Measurements from ENCODE around the gene RBP5. TPM values are rescaled to one million over a fixed set of nuclear protein-coding genes. Genes with fewer than 3 reads are reported as not detected.

The RBP5 gene
- total and polyA plus RNA-seq, 10 of the 15 experiments (the other 5 are each of a cell fraction or from before 2014, with no cell fraction given): 0.11 to 1.1 (median 0.31) TPM; not detected in 4

DNA sequence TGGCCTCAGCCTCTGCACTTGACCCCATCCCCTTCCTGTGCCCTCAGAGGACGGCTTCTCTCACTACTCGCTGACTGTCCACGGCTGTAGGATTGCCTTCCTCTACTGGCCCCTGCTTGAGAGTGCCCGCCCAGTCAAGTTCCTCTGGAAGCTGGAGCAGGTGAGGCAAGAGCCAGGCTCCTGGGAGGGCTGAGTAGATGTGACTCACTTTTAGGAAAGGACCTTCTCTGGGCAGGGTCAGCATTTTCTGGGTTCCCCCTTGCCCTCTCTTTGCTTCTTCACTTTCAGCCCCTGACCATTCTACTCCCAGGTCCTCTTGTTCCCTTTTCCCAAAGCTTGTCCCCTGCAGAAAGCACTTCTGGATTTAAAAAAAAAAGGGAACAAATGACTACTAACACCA lies 9.2 kb upstream of the RBP5 start (continued):
- TF ChIP-seq, protein P1, sequence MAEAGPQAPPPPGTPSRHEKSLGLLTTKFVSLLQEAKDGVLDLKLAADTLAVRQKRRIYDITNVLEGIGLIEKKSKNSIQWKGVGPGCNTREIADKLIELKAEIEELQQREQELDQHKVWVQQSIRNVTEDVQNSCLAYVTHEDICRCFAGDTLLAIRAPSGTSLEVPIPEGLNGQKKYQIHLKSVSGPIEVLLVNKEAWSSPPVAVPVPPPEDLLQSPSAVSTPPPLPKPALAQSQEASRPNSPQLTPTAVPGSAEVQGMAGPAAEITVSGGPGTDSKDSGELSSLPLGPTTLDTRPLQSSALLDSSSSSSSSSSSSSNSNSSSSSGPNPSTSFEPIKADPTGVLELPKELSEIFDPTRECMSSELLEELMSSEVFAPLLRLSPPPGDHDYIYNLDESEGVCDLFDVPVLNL (IDR thresholded peaks at IDR 0.05; ENCODE audit: low read depth, low read length): no peak
- TF ChIP-seq NR2C2 (IDR thresholded peaks at IDR 0.05; ENCODE audit: borderline replicate concordance, control insufficient read depth, insufficient read length, low read depth): no peak

DNA sequence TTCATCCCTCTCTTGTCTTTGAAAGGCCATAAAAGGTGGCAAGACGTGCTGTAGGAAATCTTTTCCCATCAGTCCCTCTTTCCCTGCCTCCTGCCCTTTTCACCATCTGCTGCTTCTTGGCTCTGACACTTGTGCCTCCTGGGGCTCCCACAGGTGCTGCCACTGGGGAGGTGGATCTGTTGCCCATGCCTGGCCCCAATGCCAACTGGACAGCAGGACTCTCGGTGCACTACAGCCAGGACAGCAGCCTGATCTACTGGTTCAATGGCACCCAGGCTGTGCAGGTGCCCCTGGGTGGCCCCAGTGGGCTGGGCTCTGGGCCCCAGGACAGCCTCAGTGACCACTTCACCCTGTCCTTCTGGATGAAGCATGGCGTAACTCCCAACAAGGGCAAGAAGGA lies 8.0 kb upstream of the RBP5 start:
- CTCF ChIA-PET: no interaction called here
- Histone ChIP-seq H3K36me3 (ENCODE audit: control insufficient read depth in 2 of 2, insufficient read depth in 2 of 2, low read length in 1 of 2) (peaks cover 10 to 13% of the 10 kb centered on the region in 2 experiments; a peak in 3 of 4 replicates), H4K20me1 (ENCODE audit: control insufficient read depth, insufficient read depth) (no peaks in the 10 kb centered on the region), H3K9ac (ENCODE audit: control insufficient read depth, insufficient read depth, low read length) (no peak overlapping the region), H3K27ac (ENCODE audit: control insufficient read depth, insufficient read depth) (no peak overlapping the region), H3K79me2 (ENCODE audit: control insufficient read depth, insufficient read depth, low read length) (no peaks in the 10 kb centered on the region), H3K4me2 (ENCODE audit: control insufficient read depth, insufficient read depth) (no peak overlapping the region), H3K27me3 (replicated peaks in 1 of 2; ENCODE audit: control insufficient read depth in 2 of 2, insufficient read depth in 2 of 2, low read length in 1 of 2) (no peaks in the 10 kb centered on the region), H2AFZ (ENCODE audit: control insufficient read depth, low read depth, low read length) (no peak overlapping the region), H3K4me3 (no peak overlapping the region), H3K4me1 (ENCODE audit: control insufficient read depth, insufficient read depth, low read length) (peaks cover under 1% of the 10 kb centered on the region), H3K9me3 (replicated peaks; ENCODE audit: control insufficient read depth, insufficient read depth, low read length) (no peaks in the 10 kb centered on the region; the same call in 2 of the 3 replicates)
- in situ Hi-C loops (cut with MboI) (no loop called here), intact Hi-C loops (cut with micrococcal nuclease; ENCODE audit: unreplicated experiment) (no loop called here)
- RAD21 ChIA-PET (ENCODE audit: unreplicated experiment): no interaction called here
- SMC1A ChIA-PET (ENCODE audit: uncharacterized antibody, unreplicated experiment): no interaction called here
- no peak for FAIRE-seq
- DNase-seq (ENCODE audit: low read depth, low spot score): no peak
- no peak for TF ChIP-seq HDAC2 (IDR thresholded peaks at IDR 0.05)
- TF ChIP-seq ZNF207 (IDR thresholded peaks at IDR 0.05; ENCODE audit: borderline replicate concordance): no peak
- 77% methylated on average over 2 of the region's 3 CpGs for WGBS (ENCODE audit: insufficient coverage, insufficient replicate concordance, low lambda C conversion rate, missing lambda C conversion rate)
- no peak for ATAC-seq
- POLR2A ChIA-PET: no interaction called here
- BruUV-seq (replicated peaks): no TSS peak

DNA sequence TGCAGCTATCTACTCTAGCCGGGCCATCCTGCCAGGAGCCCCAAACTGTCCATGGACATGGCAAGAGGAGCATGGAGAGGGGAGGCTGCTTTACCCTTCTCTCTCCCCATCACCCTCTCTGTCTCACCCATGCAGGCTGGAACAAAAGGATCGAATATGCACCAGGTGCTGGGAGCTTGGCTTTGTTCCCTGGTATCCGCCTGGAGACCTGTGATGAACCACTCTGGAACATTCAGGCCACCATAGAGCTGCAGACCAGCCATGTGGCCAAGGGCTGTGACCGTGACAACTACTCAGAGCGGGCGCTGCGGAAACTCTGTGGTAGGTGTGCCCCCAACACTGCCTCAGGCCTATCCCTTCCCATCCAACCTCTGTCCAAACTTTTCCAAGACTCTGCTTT lies 7.4 kb upstream of the RBP5 start:
- ChIA-PET CTCF (no interaction called here), RAD21 (ENCODE audit: unreplicated experiment) (no interaction called here), POLR2A (no interaction called here), SMC1A (ENCODE audit: uncharacterized antibody, unreplicated experiment) (no interaction called here)
- Histone ChIP-seq H3K4me3 (no peak overlapping the region), H2AFZ (ENCODE audit: control insufficient read depth, low read depth, low read length) (no peak overlapping the region), H3K4me2 (ENCODE audit: control insufficient read depth, insufficient read depth) (no peak overlapping the region), H3K9me3 (replicated peaks; ENCODE audit: control insufficient read depth, insufficient read depth, low read length) (no peaks in the 10 kb centered on the region), H4K20me1 (ENCODE audit: control insufficient read depth, insufficient read depth) (no peaks in the 10 kb centered on the region), H3K9ac (ENCODE audit: control insufficient read depth, insufficient read depth, low read length) (no peak overlapping the region), H3K27ac (ENCODE audit: control insufficient read depth, insufficient read depth) (no peak overlapping the region), H3K36me3 (ENCODE audit: control insufficient read depth in 2 of 2, insufficient read depth in 2 of 2, low read length in 1 of 2) (peaks cover 7 to 10% of the 10 kb centered on the region in 2 experiments; a peak in 3 of 4 replicates), H3K27me3 (replicated peaks in 1 of 2; ENCODE audit: control insufficient read depth in 2 of 2, insufficient read depth in 2 of 2, low read length in 1 of 2) (no peaks in the 10 kb centered on the region), H3K79me2 (ENCODE audit: control insufficient read depth, insufficient read depth, low read length) (no peaks in the 10 kb centered on the region), H3K4me1 (ENCODE audit: control insufficient read depth, insufficient read depth, low read length) (peaks cover 6% of the 10 kb centered on the region)
- no peak for DNase-seq (ENCODE audit: low read depth, low spot score)
- intact Hi-C loops (cut with micrococcal nuclease; ENCODE audit: unreplicated experiment) (no loop called here), in situ Hi-C loops (cut with MboI) (no loop called here)
- 92% methylated on average over 7 of the region's 7 CpGs for WGBS (ENCODE audit: insufficient coverage, insufficient replicate concordance, low lambda C conversion rate, missing lambda C conversion rate)
- ATAC-seq: no peak
- BruUV-seq (replicated peaks): no TSS peak
- FAIRE-seq: no peak
- TF ChIP-seq POLR2AphosphoS5 (IDR thresholded peaks at IDR 0.05; ENCODE audit: low read length): no peak
- no peak for TF ChIP-seq FOXK2 (IDR thresholded peaks at IDR 0.05)
- no peak for TF ChIP-seq PAX5 (IDR thresholded peaks at IDR 0.05; ENCODE audit: borderline replicate concordance, low read depth, low read length)
- TF ChIP-seq, protein P2, sequence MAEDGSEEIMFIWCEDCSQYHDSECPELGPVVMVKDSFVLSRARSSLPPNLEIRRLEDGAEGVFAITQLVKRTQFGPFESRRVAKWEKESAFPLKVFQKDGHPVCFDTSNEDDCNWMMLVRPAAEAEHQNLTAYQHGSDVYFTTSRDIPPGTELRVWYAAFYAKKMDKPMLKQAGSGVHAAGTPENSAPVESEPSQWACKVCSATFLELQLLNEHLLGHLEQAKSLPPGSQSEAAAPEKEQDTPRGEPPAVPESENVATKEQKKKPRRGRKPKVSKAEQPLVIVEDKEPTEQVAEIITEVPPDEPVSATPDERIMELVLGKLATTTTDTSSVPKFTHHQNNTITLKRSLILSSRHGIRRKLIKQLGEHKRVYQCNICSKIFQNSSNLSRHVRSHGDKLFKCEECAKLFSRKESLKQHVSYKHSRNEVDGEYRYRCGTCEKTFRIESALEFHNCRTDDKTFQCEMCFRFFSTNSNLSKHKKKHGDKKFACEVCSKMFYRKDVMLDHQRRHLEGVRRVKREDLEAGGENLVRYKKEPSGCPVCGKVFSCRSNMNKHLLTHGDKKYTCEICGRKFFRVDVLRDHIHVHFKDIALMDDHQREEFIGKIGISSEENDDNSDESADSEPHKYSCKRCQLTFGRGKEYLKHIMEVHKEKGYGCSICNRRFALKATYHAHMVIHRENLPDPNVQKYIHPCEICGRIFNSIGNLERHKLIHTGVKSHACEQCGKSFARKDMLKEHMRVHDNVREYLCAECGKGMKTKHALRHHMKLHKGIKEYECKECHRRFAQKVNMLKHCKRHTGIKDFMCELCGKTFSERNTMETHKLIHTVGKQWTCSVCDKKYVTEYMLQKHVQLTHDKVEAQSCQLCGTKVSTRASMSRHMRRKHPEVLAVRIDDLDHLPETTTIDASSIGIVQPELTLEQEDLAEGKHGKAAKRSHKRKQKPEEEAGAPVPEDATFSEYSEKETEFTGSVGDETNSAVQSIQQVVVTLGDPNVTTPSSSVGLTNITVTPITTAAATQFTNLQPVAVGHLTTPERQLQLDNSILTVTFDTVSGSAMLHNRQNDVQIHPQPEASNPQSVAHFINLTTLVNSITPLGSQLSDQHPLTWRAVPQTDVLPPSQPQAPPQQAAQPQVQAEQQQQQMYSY (CRISPR knock-in tag; IDR thresholded peaks at IDR 0.05): no peak
- TF ChIP-seq HDAC2 (IDR thresholded peaks at IDR 0.05): no peak
- TF ChIP-seq HCFC1 (IDR thresholded peaks at IDR 0.05; ENCODE audit: low read length): no peak
- no peak for TF ChIP-seq ZNF207 (IDR thresholded peaks at IDR 0.05; ENCODE audit: borderline replicate concordance)
- no peak for TF ChIP-seq YY1 (IDR thresholded peaks at IDR 0.05; ENCODE audit: low read depth, low read length)
- no peak for TF ChIP-seq TCF3 (IDR thresholded peaks at IDR 0.05; ENCODE audit: borderline replicate concordance, insufficient read depth, low read depth, low read length)
- no peak for TF ChIP-seq RCOR1 (conservative IDR thresholded peaks at IDR 0.05; ENCODE audit: low read depth, low read length)
- TF ChIP-seq EGR1 (IDR thresholded peaks at IDR 0.05; ENCODE audit: borderline replicate concordance in 1 of 2, low read depth in 2 of 2, low read length in 2 of 2): no peak
